ENCODE data around the gene SERTM2. TPM values are rescaled to one million over a fixed set of nuclear protein-coding genes. Genes with fewer than 3 reads are reported as not detected.
A peak's percentile ranks its signal among the peaks of the same experiment; 100 is the strongest.

The SERTM2 gene
- total RNA-seq (under 0.01 TPM in 2 replicates), polyA plus RNA-seq (0.01 TPM in 1 of 2 replicates, not detected in the other), polyA minus RNA-seq (ENCODE audit: low replicate concordance) (not detected in 2 replicates)
- polyA plus RNA-seq (2012): not detected in 2 replicates

- Histone ChIP-seq H3K27ac (ENCODE audit: insufficient read depth, low read length) (no peak within 1 kb of the TSS), H3K27me3 (ENCODE audit: control insufficient read depth, insufficient read depth, low read length) (no peaks in the 10 kb centered on the region), H3K79me2 (ENCODE audit: control insufficient read depth, insufficient read depth, low read length) (no peaks in the 10 kb centered on the region), H4K20me1 (ENCODE audit: control insufficient read depth, extremely low read depth, insufficient read depth, low read length) (no peaks in the 10 kb centered on the region), H3K36me3 (ENCODE audit: control insufficient read depth, insufficient read depth, low read length) (no peaks in the 10 kb centered on the region), H2AFZ (ENCODE audit: low read length) (no peak within 1 kb of the TSS), H3K4me2 (ENCODE audit: extremely low read depth, insufficient read depth, low read length) (no peak within 1 kb of the TSS), H3K9ac (ENCODE audit: insufficient read depth, low read length) (no peak within 1 kb of the TSS), H3K4me3 (replicated peaks in 1 of 4; ENCODE audit: control extremely low read depth in 1 of 4, insufficient read depth in 1 of 4, low read depth in 3 of 4, low read length in 4 of 4) (no peak within 1 kb of the TSS), H3K4me1 (ENCODE audit: control insufficient read depth, extremely low read depth, insufficient read depth, low read length) (no peaks in the 10 kb centered on the region), H3K9me3 (ENCODE audit: control insufficient read depth, insufficient read depth, low read depth, low read length) (no peaks in the 10 kb centered on the region)
- TF ChIP-seq CTCF (conservative IDR thresholded peaks at IDR 0.05 in 1 of 2, IDR thresholded peaks at IDR 0.05 in 1 of 2; ENCODE audit: low read depth in 1 of 2, low read length in 2 of 2) (no peak), EZH2 (IDR thresholded peaks at IDR 0.05; ENCODE audit: low read length, missing control alignments) (no peak)
- DNase-seq (ENCODE audit: low read depth in 2 of 2): peak in 1 of 2 donors; percentile 47
Observed at GRCh38 chrX:111511477-111511876, at the start of gene SERTM2. TSS of gene SERTM2 (plus strand) at chrX:111511645. CDS start at chrX:111518858, 7,213 bp downstream.

GRCh38 chrX:111465669-111466068 lies 45.8 kb upstream of the SERTM2 start:
- H4K20me1 ChIP-seq (ENCODE audit: control insufficient read depth, extremely low read depth, insufficient read depth, low read length): no peaks in the 10 kb centered on the region
- no peaks in the 10 kb centered on the region for H3K9me3 ChIP-seq (ENCODE audit: control insufficient read depth, insufficient read depth, low read depth, low read length)
- no peak overlapping the region for H3K4me2 ChIP-seq (ENCODE audit: extremely low read depth, insufficient read depth, low read length)
- no peak overlapping the region for H3K4me3 ChIP-seq (replicated peaks in 1 of 4; ENCODE audit: control extremely low read depth in 1 of 4, insufficient read depth in 1 of 4, low read depth in 3 of 4, low read length in 4 of 4)
- H3K79me2 ChIP-seq (ENCODE audit: control insufficient read depth, insufficient read depth, low read length): no peaks in the 10 kb centered on the region
- TF ChIP-seq EZH2 (IDR thresholded peaks at IDR 0.05; ENCODE audit: low read length, missing control alignments): no peak
- no peak for TF ChIP-seq CTCF (conservative IDR thresholded peaks at IDR 0.05 in 1 of 2, IDR thresholded peaks at IDR 0.05 in 1 of 2; ENCODE audit: low read depth in 1 of 2, low read length in 2 of 2)
- H2AFZ ChIP-seq (ENCODE audit: low read length): no peak overlapping the region
- no peaks in the 10 kb centered on the region for H3K4me1 ChIP-seq (ENCODE audit: control insufficient read depth, extremely low read depth, insufficient read depth, low read length)
- no peaks in the 10 kb centered on the region for H3K36me3 ChIP-seq (ENCODE audit: control insufficient read depth, insufficient read depth, low read length)
- DNase-seq (ENCODE audit: low read depth in 2 of 2): no peak
- no peaks in the 10 kb centered on the region for H3K27me3 ChIP-seq (ENCODE audit: control insufficient read depth, insufficient read depth, low read length)
- no peak overlapping the region for H3K9ac ChIP-seq (ENCODE audit: insufficient read depth, low read length)
- no peak overlapping the region for H3K27ac ChIP-seq (ENCODE audit: insufficient read depth, low read length)

DNA sequence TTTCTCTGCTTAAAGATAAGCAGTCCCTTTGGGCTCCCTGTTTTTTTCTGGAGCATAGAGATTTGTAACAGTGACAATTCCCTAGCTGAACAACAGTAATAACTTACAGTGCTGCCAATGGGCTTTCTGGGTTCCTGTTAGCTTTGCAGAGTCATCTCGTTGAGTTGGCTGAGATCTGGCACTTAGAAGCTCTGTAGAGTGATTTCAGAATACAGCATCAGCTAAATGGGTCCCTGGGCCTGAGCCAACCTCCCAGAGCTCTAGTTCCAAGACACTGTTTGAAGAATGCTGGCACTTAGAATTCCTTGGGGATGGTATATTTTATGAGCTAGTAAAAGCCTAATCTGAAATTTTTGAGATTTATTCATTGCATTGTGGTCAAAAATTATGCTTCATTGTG lies 43.5 kb upstream of the SERTM2 start:
- no peak overlapping the region for H3K9ac ChIP-seq (ENCODE audit: insufficient read depth, low read length)
- no peaks in the 10 kb centered on the region for H3K79me2 ChIP-seq (ENCODE audit: control insufficient read depth, insufficient read depth, low read length)
- H3K36me3 ChIP-seq (ENCODE audit: control insufficient read depth, insufficient read depth, low read length): no peaks in the 10 kb centered on the region
- H3K27me3 ChIP-seq (ENCODE audit: control insufficient read depth, insufficient read depth, low read length): no peaks in the 10 kb centered on the region
- H3K4me3 ChIP-seq (replicated peaks in 1 of 4; ENCODE audit: control extremely low read depth in 1 of 4, insufficient read depth in 1 of 4, low read depth in 3 of 4, low read length in 4 of 4): no peak overlapping the region
- no peaks in the 10 kb centered on the region for H3K4me1 ChIP-seq (ENCODE audit: control insufficient read depth, extremely low read depth, insufficient read depth, low read length)
- no peak for DNase-seq (ENCODE audit: low read depth in 2 of 2)
- H4K20me1 ChIP-seq (ENCODE audit: control insufficient read depth, extremely low read depth, insufficient read depth, low read length): no peaks in the 10 kb centered on the region
- H3K4me2 ChIP-seq (ENCODE audit: extremely low read depth, insufficient read depth, low read length): no peak overlapping the region
- no peak for TF ChIP-seq EZH2 (IDR thresholded peaks at IDR 0.05; ENCODE audit: low read length, missing control alignments)
- no peak for TF ChIP-seq CTCF (conservative IDR thresholded peaks at IDR 0.05 in 1 of 2, IDR thresholded peaks at IDR 0.05 in 1 of 2; ENCODE audit: low read depth in 1 of 2, low read length in 2 of 2)
- H3K27ac ChIP-seq (ENCODE audit: insufficient read depth, low read length): no peak overlapping the region
- no peak overlapping the region for H2AFZ ChIP-seq (ENCODE audit: low read length)
- no peaks in the 10 kb centered on the region for H3K9me3 ChIP-seq (ENCODE audit: control insufficient read depth, insufficient read depth, low read depth, low read length)
